GM21526 (cell line): Measurements from ENCODE around the gene NTPCR.
"Not testable (repeated sequence)": the region's sequence is repeated elsewhere in the genome, so short reads cannot be mapped to it uniquely, and the experiment has no call there.

Source experiments
- ATAC-seq: cut with Tn5 transposase; IDR thresholded peaks from one replicate; pipeline ENCODE4 v1.9.1; 2021; ENCODE audit warnings: moderate library complexity; ENCODE audit not compliant: unreplicated experiment, low FRiP score

NTPCR gene

GRCh38 chr1:232983375-232983774 lies 33.0 kb downstream of the NTPCR start:
- no peak for ATAC-seq

- ATAC-seq = no peak
Measured at GRCh38 chr1:232983817-232984567, 33.6 kb downstream of the NTPCR start.

GRCh38 chr1:232984577-232985425 lies 34.4 kb downstream of the NTPCR start:
- no peak for ATAC-seq

- ATAC-seq = no peak
Measured at GRCh38 chr1:232985882-232986526, 35.6 kb downstream of the NTPCR start.

GRCh38 chr1:232986527-232986922 lies 36.1 kb downstream of the NTPCR start:
- no peak for ATAC-seq

GRCh38 chr1:232987046-232987773 lies 36.8 kb downstream of the NTPCR start:
- ATAC-seq = no peak

- no peak for ATAC-seq
Measured at GRCh38 chr1:232987774-232988140, 37.3 kb downstream of the NTPCR start.

- no peak for ATAC-seq
Measured at GRCh38 chr1:232988572-232989040, 38.2 kb downstream of the NTPCR start.

GRCh38 chr1:232990176-232991128 lies 40.0 kb downstream of the NTPCR start:
- no peak for ATAC-seq

GRCh38 chr1:232991238-232991637 lies 40.8 kb downstream of the NTPCR start:
- ATAC-seq = no peak

GRCh38 chr1:232992227-232992626 lies 41.8 kb downstream of the NTPCR start:
- no peak for ATAC-seq

GRCh38 chr1:232993555-232993954 lies 43.1 kb downstream of the NTPCR start:
- no peak for ATAC-seq

GRCh38 chr1:232995189-232995588 lies 44.8 kb downstream of the NTPCR start:
- ATAC-seq = no peak

GRCh38 chr1:232996143-232996542 lies 45.7 kb downstream of the NTPCR start:
- ATAC-seq = no peak

GRCh38 chr1:232998138-232998537 lies 47.7 kb downstream of the NTPCR start:
- no peak for ATAC-seq

- no peak for ATAC-seq
Measured at GRCh38 chr1:232998646-232999045, 48.2 kb downstream of the NTPCR start.

- ATAC-seq = no peak
Measured at GRCh38 chr1:232999956-233000625, 49.7 kb downstream of the NTPCR start.

- ATAC-seq = not testable (repeated sequence)
Measured at GRCh38 chr1:233003638-233004037, 53.2 kb downstream of the NTPCR start.

- ATAC-seq = no peak
Measured at GRCh38 chr1:233004451-233004850, 54.0 kb downstream of the NTPCR start.
